PFSK-1 (cell line): ENCODE results near the gene NALCN.

ENCODE experiments used
- POLR2AphosphoS5 ChIP-seq: IDR thresholded peaks from 2 replicates; pipeline ENCODE4 v1.6.1; 2012; ENCODE audit warnings: low read depth, mild to moderate bottlenecking, control low read depth, low read length, moderate library complexity
- TAF1 ChIP-seq: IDR thresholded peaks from 2 replicates; pipeline ENCODE4 v1.6.1; 2012; ENCODE audit warnings: low read length, control low read depth, borderline replicate concordance; ENCODE audit not compliant: insufficient read depth

- TF ChIP-seq TAF1 (no peak), POLR2AphosphoS5 (no peak)
Measured at GRCh38 chr13:101454767-101455166, 38.5 kb upstream of the NALCN start.
